CD4-positive, alpha-beta memory T cell (primary cell): Measurements from ENCODE around the gene GCSH. TPM values are rescaled to one million over a fixed set of nuclear protein-coding genes. Genes with fewer than 3 reads are reported as not detected.

ENCODE experiments used
- CTCF ChIA-PET: fragments of 350-600 bp; sonication (Branson Sonifier 250); formaldehyde crosslinking; loops from one replicate; lab custom pipeline; 2021; ENCODE audit warnings: inconsistent platforms; ENCODE audit not compliant: partially characterized antibody; lab: Charles Lee
- POLR2A ChIA-PET: fragments of 350-600 bp; sonication (Branson Sonifier 250); formaldehyde crosslinking; loops from one replicate; lab custom pipeline; 2021; ENCODE audit not compliant: partially characterized antibody; lab: Charles Lee
- DNase-seq, 5 donors: peaks; one replicate each; pipeline versions ENCODE4 v3.0.0 to v3.0.0-alpha.2; 2020 to 2022; ENCODE audit warnings: mixed read lengths in 1 of 5
- H3K27ac ChIP-seq: one replicate; pipeline ENCODE4 v1.7.0; 2013; ENCODE audit warnings: low read depth, low read length
- H3K27me3 ChIP-seq: 2 replicates; pipeline ENCODE4 v1.7.0; 2013; ENCODE audit warnings: mild to moderate bottlenecking, low read length, moderate library complexity; ENCODE audit not compliant: insufficient read depth
- H3K36me3 ChIP-seq: 2 replicates; pipeline ENCODE4 v1.7.0; 2013; ENCODE audit warnings: mild to moderate bottlenecking, low read length, moderate library complexity; ENCODE audit not compliant: insufficient read depth
- H3K4me1 ChIP-seq: 2 replicates; pipeline ENCODE4 v1.7.0; 2013; ENCODE audit warnings: mild to moderate bottlenecking, low read length, moderate library complexity; ENCODE audit not compliant: insufficient read depth
- H3K4me3 ChIP-seq, 2 donors: one replicate each; pipeline ENCODE4 v1.7.0; 2013; ENCODE audit warnings: low read length in 2 of 2, mild to moderate bottlenecking in 1 of 2
- H3K9me3 ChIP-seq, 2 donors: one replicate each; pipeline ENCODE4 v1.7.0; 2013; ENCODE audit warnings: low read length in 2 of 2, control low read depth in 1 of 2; ENCODE audit not compliant: control insufficient read depth in 1 of 2
- H3K27ac Mint-ChIP-seq, 7 donors: one replicate each; pipeline ENCODE4 v1.8.0; 2020 to 2021; ENCODE audit warnings: mixed read lengths in 7 of 7, mild to moderate bottlenecking in 6 of 7, inconsistent platforms in 3 of 7, moderate library complexity in 3 of 7
- H3K27me3 Mint-ChIP-seq, 2 donors: one replicate each; pipeline ENCODE4 v1.8.0; 2020 to 2021; ENCODE audit warnings: mixed read lengths in 2 of 2
- H3K36me3 Mint-ChIP-seq, 2 donors: one replicate each; pipeline ENCODE4 v1.8.0; 2020 to 2021; ENCODE audit warnings: mixed read lengths in 2 of 2, inconsistent platforms in 1 of 2, mild to moderate bottlenecking in 1 of 2
- H3K4me1 Mint-ChIP-seq, 4 donors: one replicate each; pipeline ENCODE4 v1.8.0; 2020 to 2021; ENCODE audit warnings: mixed read lengths in 4 of 4, mild to moderate bottlenecking in 1 of 4
- H3K4me3 Mint-ChIP-seq, 8 donors: one replicate each; pipeline ENCODE4 v1.8.0; 2020 to 2021; ENCODE audit warnings: mixed read lengths in 8 of 8, mild to moderate bottlenecking in 7 of 8, moderate library complexity in 6 of 8, inconsistent platforms in 3 of 8
- H3K9me3 Mint-ChIP-seq, 8 donors: one replicate each; pipeline ENCODE4 v1.8.0; 2020 to 2021; ENCODE audit warnings: mixed read lengths in 8 of 8, mild to moderate bottlenecking in 5 of 8, inconsistent platforms in 3 of 8, moderate library complexity in 1 of 8
- intact Hi-C: fragments of 100-400 bp; cut with micrococcal nuclease; formaldehyde crosslinking; loops from one replicate; pipeline ENCODE4 v1.15.1; 2023
- polyA plus RNA-seq, 2 donors: library from polyadenylated mRNA; unstranded; fragments of 300-500 nt; fragmentation: Illumina TruSeq; gene quantifications; one replicate each; pipeline ENCODE4 v1.2.3, GENCODE V29; 2021
- total RNA-seq, 2 experiments: library from RNA; stranded (reverse); gene quantifications; one replicate each; pipeline ENCODE4 v1.2.3, GENCODE V29; 2021

GCSH gene
- total and polyA plus RNA-seq, 4 experiments from 2014 or later, result 3.5 to 8.0 (median 4.8) TPM

DNA sequence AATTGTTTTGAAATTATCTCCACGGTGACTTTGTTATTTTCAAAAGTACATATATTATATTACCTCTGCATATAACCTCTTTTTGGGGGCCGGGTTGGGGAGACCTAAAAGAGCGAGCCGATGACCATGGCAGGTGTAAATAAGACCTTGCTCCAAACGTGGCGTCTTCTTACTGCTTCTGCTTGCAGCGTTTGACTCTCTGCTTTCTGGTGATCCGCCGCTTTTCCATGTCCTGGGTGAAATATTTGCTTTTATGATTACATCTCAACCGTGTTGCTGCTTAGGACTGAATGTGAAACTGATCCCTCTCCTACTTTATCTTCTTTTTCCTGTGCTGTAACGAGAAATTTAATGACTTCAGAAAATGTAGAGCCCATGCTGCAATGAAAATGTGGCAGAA lies 42.4 kb downstream of the GCSH start:
- Histone ChIP-seq H3K27me3 (no peaks in the 10 kb centered on the region), H3K4me1 (no peaks in the 10 kb centered on the region), H3K27ac (no peak overlapping the region), H3K9me3 (no peaks in the 10 kb centered on the region), H3K36me3 (no peaks in the 10 kb centered on the region), H3K4me3 (no peak overlapping the region)
- Mint-ChIP-seq H3K9me3 (peaks cover 0 to 23% (median 17%) of the 10 kb centered on the region in 8 donors), H3K36me3 (peaks cover 6 to 13% of the 10 kb centered on the region in 2 donors), H3K4me3 (no peak overlapping the region), H3K27me3 (peaks cover 0 to 3% of the 10 kb centered on the region in 2 donors), H3K4me1 (no peaks in the 10 kb centered on the region), H3K27ac (no peak overlapping the region)
- ChIA-PET CTCF (interaction anchor here (1.0 kb wide), 1 partner anchor 18 kb away, joined by 3 read pairs; the partner anchor contains the start of gene ATMIN), POLR2A (no interaction called here)
- DNase-seq, result no peak
- intact Hi-C loops, result no loop called here

DNA sequence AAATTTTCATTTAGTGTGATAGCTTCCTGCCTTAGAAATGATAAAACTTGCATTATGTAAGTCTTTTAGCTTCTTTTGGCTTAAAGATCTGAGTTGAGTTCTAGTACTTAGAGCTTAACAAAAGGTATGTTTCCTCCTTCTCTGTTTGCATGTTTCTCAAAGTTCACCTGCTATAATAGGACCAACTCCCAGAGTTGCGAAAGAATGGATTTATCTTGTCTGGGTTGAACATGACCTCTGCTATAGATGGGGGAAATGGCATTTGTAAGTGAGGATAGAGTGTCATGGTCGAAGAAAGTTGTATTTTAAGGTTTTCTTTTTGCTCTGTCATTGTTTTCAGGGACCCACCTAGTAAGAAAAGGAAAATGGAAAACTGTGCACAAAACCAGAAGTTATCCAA lies 53.4 kb downstream of the GCSH start:
- no peaks in the 10 kb centered on the region for H3K27me3 ChIP-seq
- peaks cover 51 to 57% of the 10 kb centered on the region in 2 donors for H3K36me3 Mint-ChIP-seq
- ChIA-PET POLR2A (no interaction called here), CTCF (no interaction called here)
- intact Hi-C loops, result no loop called here
- peaks cover 35% of the 10 kb centered on the region for H3K36me3 ChIP-seq
- H3K4me1 ChIP-seq, result peaks cover 10% of the 10 kb centered on the region
- H3K4me1 Mint-ChIP-seq, result peaks cover 8 to 23% (median 14%) of the 10 kb centered on the region in 4 donors
- H3K4me3 Mint-ChIP-seq, result no peak overlapping the region
- DNase-seq, result no peak
- H3K27ac Mint-ChIP-seq, result no peak overlapping the region
- H3K27ac ChIP-seq, result no peak overlapping the region
- no peak overlapping the region for H3K4me3 ChIP-seq
- H3K9me3 Mint-ChIP-seq, result peaks cover 0 to 2% (median 0%) of the 10 kb centered on the region in 8 donors
- H3K9me3 ChIP-seq, result no peaks in the 10 kb centered on the region
- no peaks in the 10 kb centered on the region for H3K27me3 Mint-ChIP-seq

DNA sequence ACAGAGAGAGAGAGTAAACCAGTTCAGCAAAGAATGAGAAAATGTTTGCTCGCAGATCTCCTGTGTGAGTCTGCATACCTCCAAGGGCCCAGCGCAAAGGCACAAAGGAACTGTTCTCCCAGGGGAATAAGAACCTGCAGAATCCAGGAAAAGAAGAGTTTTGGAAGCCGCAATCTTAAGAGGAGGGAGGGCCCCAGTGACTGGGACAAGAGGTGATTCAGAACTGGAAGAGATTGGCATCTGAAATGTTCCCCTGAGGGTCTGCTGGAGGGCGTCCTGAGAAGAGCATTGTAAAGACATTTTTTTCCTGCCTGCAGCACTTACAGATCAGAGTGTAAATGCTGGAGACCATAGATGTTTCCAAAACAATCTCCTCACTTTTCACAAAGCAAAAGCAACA lies 54.5 kb downstream of the GCSH start:
- intact Hi-C loops, result no loop called here
- Mint-ChIP-seq H3K27ac (no peak overlapping the region), H3K4me3 (no peak overlapping the region), H3K36me3 (peaks cover 50 to 53% of the 10 kb centered on the region in 2 donors), H3K27me3 (no peaks in the 10 kb centered on the region), H3K4me1 (peaks cover 17 to 34% (median 24%) of the 10 kb centered on the region in 4 donors), H3K9me3 (peaks cover 0 to 2% (median 0%) of the 10 kb centered on the region in 8 donors)
- POLR2A ChIA-PET, result no interaction called here
- Histone ChIP-seq H3K27ac (no peak overlapping the region), H3K36me3 (peaks cover 35% of the 10 kb centered on the region), H3K27me3 (no peaks in the 10 kb centered on the region), H3K9me3 (no peaks in the 10 kb centered on the region), H3K4me3 (no peak overlapping the region), H3K4me1 (peaks cover 21% of the 10 kb centered on the region)
- DNase-seq, result no peak
- CTCF ChIA-PET, result no interaction called here

DNA sequence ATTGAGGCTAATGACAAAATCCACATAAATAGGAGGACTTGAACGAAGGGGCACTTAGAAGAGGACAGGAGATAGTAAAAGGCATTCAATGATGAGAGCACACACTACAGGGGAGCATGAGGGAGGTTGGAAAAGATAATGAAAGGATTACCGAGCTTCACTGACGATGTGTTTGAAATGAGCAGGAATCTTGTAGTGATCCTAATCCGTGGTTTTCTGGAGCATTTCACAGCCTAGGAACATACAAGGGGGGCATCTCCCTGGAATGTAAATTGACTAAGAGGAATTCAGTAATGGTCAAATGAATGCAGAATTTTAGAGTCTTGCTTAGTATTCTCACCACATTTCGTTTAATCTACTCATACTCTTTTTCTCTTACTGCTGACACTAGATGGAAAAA lies 55.4 kb downstream of the GCSH start:
- Mint-ChIP-seq H3K27ac (peak overlapping the region in 2 of 7 donors; percentile 23 to 53), H3K36me3 (peaks cover 50 to 53% of the 10 kb centered on the region in 2 donors), H3K4me3 (no peak overlapping the region), H3K27me3 (no peaks in the 10 kb centered on the region), H3K4me1 (peaks cover 20 to 38% (median 28%) of the 10 kb centered on the region in 4 donors), H3K9me3 (peaks cover 0 to 2% (median 0%) of the 10 kb centered on the region in 8 donors)
- ChIA-PET CTCF (no interaction called here), POLR2A (no interaction called here)
- peaks cover 25% of the 10 kb centered on the region for H3K4me1 ChIP-seq
- H3K27me3 ChIP-seq, result no peaks in the 10 kb centered on the region
- intact Hi-C loops, result no loop called here
- DNase-seq, result no peak
- H3K36me3 ChIP-seq, result peaks cover 35% of the 10 kb centered on the region
- H3K27ac ChIP-seq, result no peak overlapping the region
- no peak overlapping the region for H3K4me3 ChIP-seq
- no peaks in the 10 kb centered on the region for H3K9me3 ChIP-seq

DNA sequence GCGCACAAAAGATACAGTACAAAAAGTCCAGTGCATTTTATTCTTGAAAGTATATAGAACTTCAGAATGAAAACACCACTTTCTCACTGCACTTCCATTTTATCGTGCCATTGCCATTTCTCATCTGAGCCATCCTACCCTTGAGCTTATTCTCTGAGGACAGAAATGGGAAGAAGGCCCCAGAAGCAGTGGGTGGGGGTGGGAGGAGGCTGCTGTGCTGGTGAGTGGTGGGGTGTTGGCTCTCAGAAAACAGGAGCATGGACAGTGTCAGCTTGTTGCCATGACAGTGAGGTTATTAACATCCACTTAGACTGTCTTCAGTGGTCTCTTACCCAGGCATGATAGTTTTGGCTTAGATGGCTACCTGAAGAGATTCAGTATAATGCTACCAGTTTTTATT lies 56.1 kb downstream of the GCSH start:
- no peak for DNase-seq
- peaks cover 0 to 2% (median 0%) of the 10 kb centered on the region in 8 donors for H3K9me3 Mint-ChIP-seq
- peaks cover 21 to 41% (median 29%) of the 10 kb centered on the region in 4 donors for H3K4me1 Mint-ChIP-seq
- CTCF ChIA-PET, result no interaction called here
- no peak overlapping the region for H3K4me3 ChIP-seq
- H3K27ac ChIP-seq, result no peak overlapping the region
- intact Hi-C loops, result no loop called here
- peaks cover 28% of the 10 kb centered on the region for H3K4me1 ChIP-seq
- H3K4me3 Mint-ChIP-seq, result no peak overlapping the region
- H3K9me3 ChIP-seq, result no peaks in the 10 kb centered on the region
- POLR2A ChIA-PET, result no interaction called here
- H3K27ac Mint-ChIP-seq, result peak overlapping the region in 1 of 7 donors; percentile 53
- peaks cover 45 to 48% of the 10 kb centered on the region in 2 donors for H3K36me3 Mint-ChIP-seq
- peaks cover 35% of the 10 kb centered on the region for H3K36me3 ChIP-seq
- H3K27me3 Mint-ChIP-seq, result no peaks in the 10 kb centered on the region
- H3K27me3 ChIP-seq, result no peaks in the 10 kb centered on the region

DNA sequence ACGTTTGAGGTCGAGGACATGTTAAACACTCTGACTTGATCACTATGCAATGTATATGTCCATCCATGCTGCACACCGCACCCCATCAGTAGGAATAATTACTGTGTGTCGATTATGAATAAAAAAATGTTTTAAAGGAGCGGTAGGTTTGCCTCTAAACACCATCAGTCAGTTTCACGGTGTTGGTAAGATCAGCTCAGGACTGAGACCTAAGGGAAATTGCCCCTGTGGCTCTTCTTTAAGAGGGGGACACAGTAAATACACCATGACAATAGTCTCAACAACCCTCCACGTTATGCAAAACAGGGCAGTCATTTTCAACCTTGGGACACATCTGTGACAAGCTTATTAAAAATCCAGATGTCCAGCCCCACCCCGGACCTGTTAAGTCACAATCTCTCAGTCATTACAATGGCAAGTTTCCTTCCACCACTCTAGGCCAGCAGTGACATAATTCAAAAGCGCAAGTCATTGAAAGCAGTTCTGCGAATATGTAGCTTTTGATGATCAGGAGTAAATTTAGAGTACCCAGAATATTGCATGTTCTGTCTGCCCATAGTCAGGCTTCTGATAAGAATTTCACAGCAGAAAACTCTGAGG lies 59.3 kb downstream of the GCSH start:
- H3K27ac Mint-ChIP-seq, result peak overlapping the region; percentile 35 to 89 (median 85)
- peak overlapping the region; percentile 56 to 68 for H3K4me3 ChIP-seq
- H3K4me1 Mint-ChIP-seq, result peaks cover 21 to 42% (median 32%) of the 10 kb centered on the region in 4 donors
- no peaks in the 10 kb centered on the region for H3K9me3 ChIP-seq
- ChIA-PET POLR2A (interaction anchor here (1.0 to 6.7 kb wide), 4 partner anchors 22 to 40 kb away, joined by 4 to 66 read pairs (median 24); partner anchors contain the start of genes C16orf46, CENPN and CMC2), CTCF (interaction anchor here (1.2 to 6.4 kb wide), 8 partner anchors 17 to 44 kb away, joined by 3 to 91 read pairs (median 15); partner anchors contain the start of genes C16orf46, CENPN and CMC2)
- peaks cover 29% of the 10 kb centered on the region for H3K4me1 ChIP-seq
- H3K36me3 ChIP-seq, result peaks cover 7% of the 10 kb centered on the region
- peak overlapping the region; percentile 50 for H3K27ac ChIP-seq
- peak overlapping the region; percentile 83 to 91 (median 88) for H3K4me3 Mint-ChIP-seq
- peaks cover 14 to 17% of the 10 kb centered on the region in 2 donors for H3K36me3 Mint-ChIP-seq
- intact Hi-C loops, result no loop called here
- H3K9me3 Mint-ChIP-seq, result no peaks in the 10 kb centered on the region
- no peaks in the 10 kb centered on the region for H3K27me3 Mint-ChIP-seq
- DNase-seq, result no peak
- no peaks in the 10 kb centered on the region for H3K27me3 ChIP-seq

DNA sequence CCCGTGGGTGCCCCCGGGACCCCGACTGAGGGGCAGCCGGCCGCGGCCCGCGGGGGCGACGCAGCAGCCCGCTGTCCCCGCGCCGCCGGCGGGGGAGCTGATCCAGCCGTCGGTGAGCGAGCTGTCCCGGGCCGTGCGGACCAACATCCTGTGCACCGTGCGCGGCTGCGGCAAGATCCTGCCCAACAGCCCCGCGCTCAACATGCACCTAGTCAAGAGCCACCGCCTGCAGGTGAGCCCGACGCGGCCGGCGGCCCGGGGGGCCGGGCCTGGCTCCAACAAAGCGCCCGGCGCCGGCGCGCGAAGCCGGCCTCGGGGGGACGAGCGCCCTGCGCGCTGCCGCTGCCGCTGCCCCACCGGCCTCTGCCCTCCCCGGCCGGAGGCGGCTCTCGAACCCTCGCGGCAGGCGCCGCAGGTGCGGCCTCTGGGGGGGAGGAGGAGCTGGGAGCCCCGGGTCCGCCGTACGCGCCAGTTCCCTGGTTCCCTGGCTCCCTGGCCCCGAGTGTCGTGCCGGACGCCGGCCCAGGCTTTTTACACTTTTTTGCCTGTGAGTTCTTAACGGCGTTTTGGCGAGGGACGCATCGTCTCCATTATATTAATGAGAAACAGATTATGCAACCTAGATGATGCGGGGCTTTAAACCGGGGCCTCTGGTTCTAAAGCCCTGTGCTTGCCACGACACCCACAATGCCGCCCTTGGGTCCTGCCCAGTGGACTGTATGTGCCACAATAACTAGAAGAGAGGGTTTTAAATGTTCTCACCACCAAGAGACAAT lies 60.0 kb downstream of the GCSH start:
- ChIA-PET POLR2A (interaction anchor here (0.6 to 6.7 kb wide), 9 partner anchors 9 to 279 kb away, joined by 3 to 66 read pairs (median 4); partner anchors contain the start of genes C16orf46, CENPN, CMC2 and GAN), CTCF (interaction anchor here (0.6 to 6.4 kb wide), 17 partner anchors 10 to 56 kb away, joined by 3 to 91 read pairs (median 5); partner anchors contain the start of genes C16orf46, CENPN and CMC2)
- Mint-ChIP-seq H3K27ac (peak overlapping the region; percentile 35 to 89 (median 85)), H3K4me1 (peaks cover 21 to 42% (median 30%) of the 10 kb centered on the region in 4 donors), H3K27me3 (no peaks in the 10 kb centered on the region), H3K9me3 (no peaks in the 10 kb centered on the region), H3K4me3 (peak overlapping the region; percentile 83 to 91 (median 88)), H3K36me3 (peaks cover 8 to 11% of the 10 kb centered on the region in 2 donors)
- peaks cover under 1% of the 10 kb centered on the region for H3K36me3 ChIP-seq
- intact Hi-C loops, result loop anchor here (1.0 kb wide), 3 partner anchors 29 to 60 kb away; partner anchors contain the start of genes C16orf46, CENPN and GCSH
- no peaks in the 10 kb centered on the region for H3K27me3 ChIP-seq
- H3K9me3 ChIP-seq, result no peaks in the 10 kb centered on the region
- DNase-seq, result peak in 1 of 5 donors; percentile 62
- peak overlapping the region; percentile 50 for H3K27ac ChIP-seq
- H3K4me1 ChIP-seq, result peaks cover 29% of the 10 kb centered on the region
- peak overlapping the region; percentile 56 to 68 for H3K4me3 ChIP-seq
